Measurements from ENCODE around the gene TAF3. TPM values are rescaled to one million over a fixed set of nuclear protein-coding genes. Genes with fewer than 3 reads are reported as not detected.

The TAF3 gene
- polyA plus RNA-seq, 1 of the 3 experiments (the other 2 are of a cell fraction): 2.4 TPM

DNA sequence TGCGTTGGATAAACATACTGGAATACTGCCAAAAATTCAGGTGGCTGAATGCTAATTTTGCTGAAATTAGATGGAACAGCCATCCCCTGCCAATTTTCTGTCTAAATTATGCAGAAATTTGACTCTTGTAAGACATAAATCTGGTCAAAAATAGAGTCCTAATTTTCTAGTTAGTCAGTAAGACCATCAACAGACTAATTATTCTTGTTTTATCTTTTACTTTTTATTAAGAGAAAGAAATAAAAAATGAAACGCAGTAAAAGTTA lies 125.8 kb downstream of the TAF3 start:
- Histone ChIP-seq H3K9me2 (no peaks in the 10 kb centered on the region), H3K9me3 (peaks cover 9% of the 10 kb centered on the region; the same call in 1 of the 2 replicates), H4K20me1 (ENCODE audit: insufficient read depth) (no peaks in the 10 kb centered on the region), H2AFZ (ENCODE audit: low read depth) (no peak overlapping the region), H3K36me3 (replicated peaks in 1 of 2; ENCODE audit: control insufficient read depth in 1 of 2, insufficient read depth in 2 of 2, low read length in 1 of 2) (no peaks in the 10 kb centered on the region), H3K4me3 (ENCODE audit: low read depth in 2 of 2, low read length in 1 of 2) (peak overlapping the region in 1 of 2 experiments; percentile 40; a peak in 1 of 4 replicates), H3K27ac (ENCODE audit: low read depth in 2 of 2, low read length in 1 of 2) (peak overlapping the region in 1 of 2 experiments; percentile 67; a peak in 3 of 4 replicates), H3K27me3 (ENCODE audit: insufficient read depth) (no peaks in the 10 kb centered on the region), H3K4me1 (ENCODE audit: control insufficient read depth in 1 of 2, insufficient read depth in 2 of 2, low read depth in 1 of 2, low read length in 1 of 2) (peaks cover 5 to 49% of the 10 kb centered on the region in 2 experiments; a peak in 3 of 4 replicates), H3F3A (replicated peaks; ENCODE audit: insufficient read depth) (peaks cover 29% of the 10 kb centered on the region), H3K4me2 (peak overlapping the region; percentile 53), H3K9ac (no peak overlapping the region), H3K79me2 (ENCODE audit: insufficient read depth) (peaks cover 16% of the 10 kb centered on the region)
- WGBS (ENCODE audit: low lambda C conversion rate): 46% methylated on average over 2 of the region's 2 CpGs
- CTCF ChIA-PET: no interaction called here
- POLR2A ChIA-PET: no interaction called here
- TF ChIP-seq POLR2AphosphoS5 (IDR thresholded peaks at IDR 0.05; ENCODE audit: low read depth, low read length): no peak
- no peak for TF ChIP-seq EZH2phosphoT487 (IDR thresholded peaks at IDR 0.05; ENCODE audit: borderline replicate concordance, low read depth)
- no peak for TF ChIP-seq FOSL2 (IDR thresholded peaks at IDR 0.05; ENCODE audit: borderline replicate concordance, low read depth)
- TF ChIP-seq, protein P1, sequence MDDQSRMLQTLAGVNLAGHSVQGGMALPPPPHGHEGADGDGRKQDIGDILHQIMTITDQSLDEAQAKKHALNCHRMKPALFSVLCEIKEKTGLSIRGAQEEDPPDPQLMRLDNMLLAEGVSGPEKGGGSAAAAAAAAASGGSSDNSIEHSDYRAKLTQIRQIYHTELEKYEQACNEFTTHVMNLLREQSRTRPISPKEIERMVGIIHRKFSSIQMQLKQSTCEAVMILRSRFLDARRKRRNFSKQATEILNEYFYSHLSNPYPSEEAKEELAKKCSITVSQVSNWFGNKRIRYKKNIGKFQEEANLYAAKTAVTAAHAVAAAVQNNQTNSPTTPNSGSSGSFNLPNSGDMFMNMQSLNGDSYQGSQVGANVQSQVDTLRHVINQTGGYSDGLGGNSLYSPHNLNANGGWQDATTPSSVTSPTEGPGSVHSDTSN (IDR thresholded peaks at IDR 0.05): no peak
- TF ChIP-seq RAD21 (IDR thresholded peaks at IDR 0.05; ENCODE audit: low read length): no peak
- TF ChIP-seq NFIC (IDR thresholded peaks at IDR 0.05; ENCODE audit: borderline replicate concordance): no peak
- no peak for TF ChIP-seq TEAD4 (IDR thresholded peaks at IDR 0.05; ENCODE audit: borderline replicate concordance, insufficient read depth)
- TF ChIP-seq TAF1 (IDR thresholded peaks at IDR 0.05; ENCODE audit: borderline replicate concordance, low read depth, low read length): no peak
- TF ChIP-seq ZBTB33 (IDR thresholded peaks at IDR 0.05; ENCODE audit: borderline replicate concordance, low read depth): no peak
- TF ChIP-seq RCOR1 (IDR thresholded peaks at IDR 0.05; ENCODE audit: low read length): no peak
- no peak for DNase-seq

GRCh38 chr10:7944537-7944936 lies 126.2 kb downstream of the TAF3 start:
- Histone ChIP-seq H3F3A (replicated peaks; ENCODE audit: insufficient read depth) (peaks cover 30% of the 10 kb centered on the region), H3K27ac (ENCODE audit: low read depth in 2 of 2, low read length in 1 of 2) (peak overlapping the region in 1 of 2 experiments; percentile 67; a peak in 2 of 4 replicates), H3K4me1 (ENCODE audit: control insufficient read depth in 1 of 2, insufficient read depth in 2 of 2, low read depth in 1 of 2, low read length in 1 of 2) (peaks cover 5 to 50% of the 10 kb centered on the region in 2 experiments; a peak in 3 of 4 replicates), H3K36me3 (replicated peaks in 1 of 2; ENCODE audit: control insufficient read depth in 1 of 2, insufficient read depth in 2 of 2, low read length in 1 of 2) (no peaks in the 10 kb centered on the region), H3K4me2 (no peak overlapping the region), H3K27me3 (ENCODE audit: insufficient read depth) (no peaks in the 10 kb centered on the region), H3K4me3 (ENCODE audit: low read depth in 2 of 2, low read length in 1 of 2) (no peak overlapping the region), H3K9me3 (peaks cover 9% of the 10 kb centered on the region; the same call in 1 of the 2 replicates), H2AFZ (ENCODE audit: low read depth) (no peak overlapping the region), H4K20me1 (ENCODE audit: insufficient read depth) (no peaks in the 10 kb centered on the region), H3K9me2 (no peaks in the 10 kb centered on the region), H3K79me2 (ENCODE audit: insufficient read depth) (peaks cover 16% of the 10 kb centered on the region), H3K9ac (no peak overlapping the region)
- peak; percentile 56 for DNase-seq
- ChIA-PET POLR2A (no interaction called here), CTCF (no interaction called here)
- TF ChIP-seq RCOR1 (IDR thresholded peaks at IDR 0.05; ENCODE audit: low read length): no peak
